Measurements from ENCODE around the gene MOB3A. TPM values are rescaled to one million over a fixed set of nuclear protein-coding genes. Genes with fewer than 3 reads are reported as not detected.

Gene MOB3A
- total RNA-seq, 2 donors from 2014 or later: 37.8 to 50.9 TPM

GRCh38 chr19:2114821-2115220, 18.7 kb upstream of the MOB3A start:
- H3K4me1 ChIP-seq (ENCODE audit: control insufficient read depth in 1 of 2, low read depth in 2 of 2): peaks cover 0 to 4% of the 10 kb centered on the region in 2 donors
- TF ChIP-seq, protein P1, sequence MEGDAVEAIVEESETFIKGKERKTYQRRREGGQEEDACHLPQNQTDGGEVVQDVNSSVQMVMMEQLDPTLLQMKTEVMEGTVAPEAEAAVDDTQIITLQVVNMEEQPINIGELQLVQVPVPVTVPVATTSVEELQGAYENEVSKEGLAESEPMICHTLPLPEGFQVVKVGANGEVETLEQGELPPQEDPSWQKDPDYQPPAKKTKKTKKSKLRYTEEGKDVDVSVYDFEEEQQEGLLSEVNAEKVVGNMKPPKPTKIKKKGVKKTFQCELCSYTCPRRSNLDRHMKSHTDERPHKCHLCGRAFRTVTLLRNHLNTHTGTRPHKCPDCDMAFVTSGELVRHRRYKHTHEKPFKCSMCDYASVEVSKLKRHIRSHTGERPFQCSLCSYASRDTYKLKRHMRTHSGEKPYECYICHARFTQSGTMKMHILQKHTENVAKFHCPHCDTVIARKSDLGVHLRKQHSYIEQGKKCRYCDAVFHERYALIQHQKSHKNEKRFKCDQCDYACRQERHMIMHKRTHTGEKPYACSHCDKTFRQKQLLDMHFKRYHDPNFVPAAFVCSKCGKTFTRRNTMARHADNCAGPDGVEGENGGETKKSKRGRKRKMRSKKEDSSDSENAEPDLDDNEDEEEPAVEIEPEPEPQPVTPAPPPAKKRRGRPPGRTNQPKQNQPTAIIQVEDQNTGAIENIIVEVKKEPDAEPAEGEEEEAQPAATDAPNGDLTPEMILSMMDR (IDR thresholded peaks at IDR 0.05): no peak
- H3K9me3 ChIP-seq: no peaks in the 10 kb centered on the region
- H3K27me3 ChIP-seq (replicated peaks; ENCODE audit: insufficient read depth): no peaks in the 10 kb centered on the region
- no peak overlapping the region for H3K27ac ChIP-seq
- DNase-seq (ENCODE audit: low spot score) (no peak), ATAC-seq (ENCODE audit: insufficient number of reproducible peaks, low FRiP score, low read depth) (no peak)
- H3K36me3 ChIP-seq: peaks cover 92% of the 10 kb centered on the region
- no peak overlapping the region for H3K4me3 ChIP-seq

GRCh38 chr19:2114218-2114617, 18.1 kb upstream of the MOB3A start:
- no peak for ATAC-seq (ENCODE audit: insufficient number of reproducible peaks, low FRiP score, low read depth)
- TF ChIP-seq, protein P1 (IDR thresholded peaks at IDR 0.05): no peak
- Histone ChIP-seq H3K27ac (peak overlapping the region in 1 of 2 donors; percentile 65), H3K9me3 (no peaks in the 10 kb centered on the region), H3K4me1 (ENCODE audit: control insufficient read depth in 1 of 2, low read depth in 2 of 2) (peaks cover 0 to 4% of the 10 kb centered on the region in 2 donors), H3K4me3 (no peak overlapping the region), H3K27me3 (replicated peaks; ENCODE audit: insufficient read depth) (no peaks in the 10 kb centered on the region), H3K36me3 (peaks cover 94% of the 10 kb centered on the region)
- DNase-seq (ENCODE audit: low spot score): no peak

- Histone ChIP-seq H3K27ac (peak overlapping the region in 1 of 2 donors; percentile 65), H3K9me3 (no peaks in the 10 kb centered on the region), H3K27me3 (replicated peaks; ENCODE audit: insufficient read depth) (no peaks in the 10 kb centered on the region), H3K36me3 (peaks cover 94% of the 10 kb centered on the region), H3K4me3 (no peak overlapping the region), H3K4me1 (ENCODE audit: control insufficient read depth in 1 of 2, low read depth in 2 of 2) (peaks cover 0 to 4% of the 10 kb centered on the region in 2 donors)
- ATAC-seq (ENCODE audit: insufficient number of reproducible peaks, low FRiP score, low read depth) (no peak), DNase-seq (ENCODE audit: low spot score) (no peak)
- TF ChIP-seq, protein P1 (IDR thresholded peaks at IDR 0.05): no peak
These were observed 17.5 kb upstream of the MOB3A start for GRCh38 chr19:2113439-2114211.

GRCh38 chr19:2112516-2113320, 16.6 kb upstream of the MOB3A start:
- TF ChIP-seq, protein P1 (IDR thresholded peaks at IDR 0.05): no peak
- H3K4me1 ChIP-seq (ENCODE audit: control insufficient read depth in 1 of 2, low read depth in 2 of 2): peaks cover 0 to 4% of the 10 kb centered on the region in 2 donors
- H3K36me3 ChIP-seq: peaks cover 96% of the 10 kb centered on the region
- no peak for ATAC-seq (ENCODE audit: insufficient number of reproducible peaks, low FRiP score, low read depth)
- H3K4me3 ChIP-seq: no peak overlapping the region
- DNase-seq (ENCODE audit: low spot score): no peak
- no peaks in the 10 kb centered on the region for H3K9me3 ChIP-seq
- no peaks in the 10 kb centered on the region for H3K27me3 ChIP-seq (replicated peaks; ENCODE audit: insufficient read depth)
- H3K27ac ChIP-seq: no peak overlapping the region

GRCh38 chr19:2111886-2112285, 15.8 kb upstream of the MOB3A start:
- peaks cover 0 to 4% of the 10 kb centered on the region in 2 donors for H3K4me1 ChIP-seq (ENCODE audit: control insufficient read depth in 1 of 2, low read depth in 2 of 2)
- TF ChIP-seq, protein P1 (IDR thresholded peaks at IDR 0.05): no peak
- no peak overlapping the region for H3K4me3 ChIP-seq
- DNase-seq (ENCODE audit: low spot score) (no peak), ATAC-seq (ENCODE audit: insufficient number of reproducible peaks, low FRiP score, low read depth) (no peak)
- peaks cover 90% of the 10 kb centered on the region for H3K36me3 ChIP-seq
- H3K27ac ChIP-seq: no peak overlapping the region
- H3K9me3 ChIP-seq: no peaks in the 10 kb centered on the region
- no peaks in the 10 kb centered on the region for H3K27me3 ChIP-seq (replicated peaks; ENCODE audit: insufficient read depth)
